Panc1 (cell line): ENCODE results near the gene CDC14B. TPM values are rescaled to one million over a fixed set of nuclear protein-coding genes. Genes with fewer than 3 reads are reported as not detected.

Source experiments
- ATAC-seq: fragments of 200-7000 bp; cut with Tn5 transposase; 2 replicates; pipeline ENCODE4 v1.9.1; 2020; ENCODE audit warnings: mild to moderate bottlenecking, moderate library complexity
- BruUV-seq: library from RNA; stranded (reverse); fragments of 400-500 nt; replicated peaks from 2 replicates; lab custom pipeline; 2021; lab: Mats Ljungman, UMichigan
- CTCF ChIA-PET: fragments of 300-600 bp; sonication (Branson Sonifier 250); formaldehyde crosslinking; loops from one replicate; lab custom pipeline; 2022; ENCODE audit warnings: antibody characterized with exemption; lab: Charles Lee
- POLR2A ChIA-PET: fragments of 300-600 bp; sonication (Branson Sonifier 250); formaldehyde crosslinking; loops from one replicate; lab custom pipeline; 2022; ENCODE audit warnings: antibody characterized with exemption; lab: Charles Lee
- DNase-seq: peaks from one replicate; pipeline ENCODE4 v3.0.0-alpha.2; 2010; ENCODE audit warnings: low read depth, low spot score
- H3K27ac ChIP-seq: 2 replicates; pipeline ENCODE4 v1.5.1; 2011; ENCODE audit warnings: mild to moderate bottlenecking, low read length, inconsistent platforms
- H3K27me3 ChIP-seq: fragments of 200-500 bp; sonication (Bioruptor generic); 2 replicates; pipeline ENCODE4 v1.6.0; 2014; ENCODE audit warnings: low read length, inconsistent platforms; ENCODE audit not compliant: control insufficient read depth, insufficient read depth
- H3K36me3 ChIP-seq: fragments of 200-500 bp; sonication (Bioruptor generic); 2 replicates; pipeline ENCODE4 v1.5.1; 2014; ENCODE audit warnings: inconsistent platforms, mild to moderate bottlenecking, low read length, moderate library complexity; ENCODE audit not compliant: control insufficient read depth, insufficient read depth
- H3K4me1 ChIP-seq: 2 replicates; pipeline ENCODE4 v1.5.1; 2011; ENCODE audit warnings: inconsistent platforms, mild to moderate bottlenecking, low read length, moderate library complexity; ENCODE audit not compliant: control insufficient read depth, insufficient read depth
- H3K4me3 ChIP-seq, 2 experiments: 2 replicates each; pipeline ENCODE4 v1.5.1; 2011 to 2012; ENCODE audit warnings: low read depth in 2 of 2, low read length in 2 of 2, mild to moderate bottlenecking in 2 of 2, inconsistent platforms in 1 of 2, moderate library complexity in 1 of 2
- H3K9me3 ChIP-seq: fragments of 200-500 bp; sonication (Bioruptor generic); 2 replicates; pipeline ENCODE4 v1.5.1; 2014; ENCODE audit warnings: low read depth, mild to moderate bottlenecking, inconsistent platforms, low read length, moderate library complexity; ENCODE audit not compliant: control insufficient read depth, insufficient read depth
- CTCF ChIP-seq: fragments of 450-650 bp; IDR thresholded peaks from 2 replicates; pipeline ENCODE4 v1.5.1; 2017; ENCODE audit warnings: mild to moderate bottlenecking
- POLR2AphosphoS5 ChIP-seq: IDR thresholded peaks from 2 replicates; pipeline ENCODE4 v1.6.1; 2012; ENCODE audit warnings: mild to moderate bottlenecking, low read depth, low read length, moderate library complexity
- SIN3A ChIP-seq: IDR thresholded peaks from 2 replicates; pipeline ENCODE4 v1.6.1; 2012; ENCODE audit warnings: low read depth, mild to moderate bottlenecking, low read length, moderate library complexity, borderline replicate concordance; ENCODE audit not compliant: insufficient read depth
- TCF7L2 ChIP-seq: IDR thresholded peaks from 2 replicates; pipeline ENCODE4 v1.6.1; 2011; ENCODE audit warnings: mild to moderate bottlenecking, low read depth, low read length, inconsistent platforms
- in situ Hi-C: cut with HindIII; loops from 2 replicates; pipeline ENCODE4 v1.10.0; 2016; ENCODE audit warnings: low sequenced_read_pairs, low pct_unique_long_range_greater_than_20kb
- intact Hi-C: fragments of 100-400 bp; cut with micrococcal nuclease; formaldehyde crosslinking; loops from one replicate; pipeline ENCODE4 v1.10.0; 2022; ENCODE audit not compliant: unreplicated experiment
- total RNA-seq: library from RNA; stranded (reverse); gene quantifications from one replicate; pipeline ENCODE4 v1.2.1, GENCODE V29; 2021; ENCODE audit not compliant: unreplicated experiment
- TF ChIP-seq, protein P1 (sequence below), 2 experiments: IDR thresholded peaks; 2 replicates each; pipeline ENCODE4 v1.6.1; 2011 to 2012; ENCODE audit warnings: low read depth in 2 of 2, control low read depth in 1 of 2, low read length in 1 of 2, mild to moderate bottlenecking in 1 of 2, moderate library complexity in 1 of 2; ENCODE audit not compliant: insufficient read depth in 1 of 2

CDC14B gene
- total RNA-seq, 1 experiment from 2014 or later, result 11.8 TPM

- POLR2A ChIA-PET, result interaction anchor here (0.8 kb wide), 1 partner anchor 16 kb away, joined by 5 read pairs; no protein-coding TSS in a partner anchor
- in situ Hi-C loops, result no loop called here
- Histone ChIP-seq H3K9me3 (no peaks in the 10 kb centered on the region), H3K36me3 (no peaks in the 10 kb centered on the region), H3K27me3 (no peaks in the 10 kb centered on the region), H3K27ac (no peak overlapping the region), H3K4me3 (no peak overlapping the region), H3K4me1 (no peaks in the 10 kb centered on the region; the same call in 1 of the 2 replicates)
- intact Hi-C loops, result no loop called here
- no peak for ATAC-seq
- DNase-seq, result no peak
- no TSS peak for BruUV-seq
- TF ChIP-seq SIN3A, result no peak
- no peak for TF ChIP-seq POLR2AphosphoS5
- no peak for TF ChIP-seq CTCF
- no peak for TF ChIP-seq TCF7L2
- TF ChIP-seq, protein P1, sequence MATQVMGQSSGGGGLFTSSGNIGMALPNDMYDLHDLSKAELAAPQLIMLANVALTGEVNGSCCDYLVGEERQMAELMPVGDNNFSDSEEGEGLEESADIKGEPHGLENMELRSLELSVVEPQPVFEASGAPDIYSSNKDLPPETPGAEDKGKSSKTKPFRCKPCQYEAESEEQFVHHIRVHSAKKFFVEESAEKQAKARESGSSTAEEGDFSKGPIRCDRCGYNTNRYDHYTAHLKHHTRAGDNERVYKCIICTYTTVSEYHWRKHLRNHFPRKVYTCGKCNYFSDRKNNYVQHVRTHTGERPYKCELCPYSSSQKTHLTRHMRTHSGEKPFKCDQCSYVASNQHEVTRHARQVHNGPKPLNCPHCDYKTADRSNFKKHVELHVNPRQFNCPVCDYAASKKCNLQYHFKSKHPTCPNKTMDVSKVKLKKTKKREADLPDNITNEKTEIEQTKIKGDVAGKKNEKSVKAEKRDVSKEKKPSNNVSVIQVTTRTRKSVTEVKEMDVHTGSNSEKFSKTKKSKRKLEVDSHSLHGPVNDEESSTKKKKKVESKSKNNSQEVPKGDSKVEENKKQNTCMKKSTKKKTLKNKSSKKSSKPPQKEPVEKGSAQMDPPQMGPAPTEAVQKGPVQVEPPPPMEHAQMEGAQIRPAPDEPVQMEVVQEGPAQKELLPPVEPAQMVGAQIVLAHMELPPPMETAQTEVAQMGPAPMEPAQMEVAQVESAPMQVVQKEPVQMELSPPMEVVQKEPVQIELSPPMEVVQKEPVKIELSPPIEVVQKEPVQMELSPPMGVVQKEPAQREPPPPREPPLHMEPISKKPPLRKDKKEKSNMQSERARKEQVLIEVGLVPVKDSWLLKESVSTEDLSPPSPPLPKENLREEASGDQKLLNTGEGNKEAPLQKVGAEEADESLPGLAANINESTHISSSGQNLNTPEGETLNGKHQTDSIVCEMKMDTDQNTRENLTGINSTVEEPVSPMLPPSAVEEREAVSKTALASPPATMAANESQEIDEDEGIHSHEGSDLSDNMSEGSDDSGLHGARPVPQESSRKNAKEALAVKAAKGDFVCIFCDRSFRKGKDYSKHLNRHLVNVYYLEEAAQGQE (IDR thresholded peaks at IDR 0.05; ENCODE audit: insufficient read depth in 1 of 2, low read depth in 2 of 2, low read length in 1 of 2), result no peak
- CTCF ChIA-PET, result no interaction called here
These were observed 15.7 kb downstream of the CDC14B start for GRCh38 chr9:96604004-96604319.

GRCh38 chr9:96603305-96604003 lies 16.2 kb downstream of the CDC14B start:
- ATAC-seq, result no peak
- in situ Hi-C loops, result no loop called here
- POLR2A ChIA-PET, result interaction anchor here (0.8 kb wide), 1 partner anchor 15 kb away, joined by 5 read pairs; no protein-coding TSS in a partner anchor

More at GRCh38 chr9:96603305-96604003, 16.2 kb downstream of the CDC14B start:
- Histone ChIP-seq H3K4me3 (no peak overlapping the region), H3K9me3 (no peaks in the 10 kb centered on the region), H3K27ac (no peak overlapping the region), H3K36me3 (no peaks in the 10 kb centered on the region), H3K27me3 (no peaks in the 10 kb centered on the region), H3K4me1 (no peaks in the 10 kb centered on the region; the same call in 1 of the 2 replicates)
- intact Hi-C loops, result no loop called here
- CTCF ChIA-PET, result no interaction called here
- no peak for TF ChIP-seq POLR2AphosphoS5
- no peak for TF ChIP-seq TCF7L2
- no peak for TF ChIP-seq CTCF
- no peak for DNase-seq
- TSS peak; percentile 30 for BruUV-seq
